NCI-H146 treated with DMSO at 0.1 percent for 48 hours (cell line): ENCODE results near the gene TRMT1.

Source experiments
- DNase-seq: peaks from one replicate; lab custom pipeline; 2025; ENCODE audit not compliant: unreplicated experiment; lab: John Stamatoyannopoulos, UW

TRMT1 gene

GRCh38 chr19:13055213-13056051 is 61.1 kb downstream of the TRMT1 start:
- no peak for DNase-seq
